Retinal pigment epithelial cell (primary cell): ENCODE measurements around the gene CLSTN3.
A peak's percentile ranks its signal among the peaks of the same experiment; 100 is the strongest.

Experiments
- DNase-seq: peaks from one replicate; pipeline ENCODE4 v3.0.0-alpha.2; 2010; ENCODE audit warnings: low read depth
- H3K4me3 ChIP-seq: 2 replicates; pipeline ENCODE4 v1.5.1; 2011; ENCODE audit warnings: mild to moderate bottlenecking, low read length, control low read depth, moderate library complexity
- TF ChIP-seq, protein P1 (sequence below): conservative IDR thresholded peaks from 2 replicates; pipeline ENCODE4 v1.5.1; 2011; ENCODE audit warnings: low read depth, low read length, control low read depth, inconsistent platforms

CLSTN3 gene

DNA sequence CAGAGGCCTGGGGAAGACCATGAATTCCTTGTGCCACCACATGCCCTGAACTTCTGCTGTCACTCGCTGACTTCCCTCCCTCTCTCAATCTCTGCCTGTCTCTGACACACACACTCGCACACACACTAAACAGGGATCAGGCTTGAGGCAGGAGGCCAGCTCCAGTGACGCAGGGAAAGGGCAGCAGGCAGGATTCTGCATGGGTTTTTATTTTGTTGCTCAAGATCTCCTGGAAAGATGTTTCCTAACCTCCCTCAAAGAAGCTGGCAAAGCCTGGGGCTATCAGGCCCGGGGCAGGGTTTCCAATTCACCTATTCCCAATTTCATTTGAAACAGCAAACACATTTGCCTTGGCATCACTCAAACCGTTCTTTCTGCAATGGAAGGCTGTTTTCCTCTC lies 31.6 kb downstream of the CLSTN3 start:
- TF ChIP-seq, protein P1, sequence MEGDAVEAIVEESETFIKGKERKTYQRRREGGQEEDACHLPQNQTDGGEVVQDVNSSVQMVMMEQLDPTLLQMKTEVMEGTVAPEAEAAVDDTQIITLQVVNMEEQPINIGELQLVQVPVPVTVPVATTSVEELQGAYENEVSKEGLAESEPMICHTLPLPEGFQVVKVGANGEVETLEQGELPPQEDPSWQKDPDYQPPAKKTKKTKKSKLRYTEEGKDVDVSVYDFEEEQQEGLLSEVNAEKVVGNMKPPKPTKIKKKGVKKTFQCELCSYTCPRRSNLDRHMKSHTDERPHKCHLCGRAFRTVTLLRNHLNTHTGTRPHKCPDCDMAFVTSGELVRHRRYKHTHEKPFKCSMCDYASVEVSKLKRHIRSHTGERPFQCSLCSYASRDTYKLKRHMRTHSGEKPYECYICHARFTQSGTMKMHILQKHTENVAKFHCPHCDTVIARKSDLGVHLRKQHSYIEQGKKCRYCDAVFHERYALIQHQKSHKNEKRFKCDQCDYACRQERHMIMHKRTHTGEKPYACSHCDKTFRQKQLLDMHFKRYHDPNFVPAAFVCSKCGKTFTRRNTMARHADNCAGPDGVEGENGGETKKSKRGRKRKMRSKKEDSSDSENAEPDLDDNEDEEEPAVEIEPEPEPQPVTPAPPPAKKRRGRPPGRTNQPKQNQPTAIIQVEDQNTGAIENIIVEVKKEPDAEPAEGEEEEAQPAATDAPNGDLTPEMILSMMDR = no peak
- H3K4me3 ChIP-seq = no peak overlapping the region
- DNase-seq = no peak

DNA sequence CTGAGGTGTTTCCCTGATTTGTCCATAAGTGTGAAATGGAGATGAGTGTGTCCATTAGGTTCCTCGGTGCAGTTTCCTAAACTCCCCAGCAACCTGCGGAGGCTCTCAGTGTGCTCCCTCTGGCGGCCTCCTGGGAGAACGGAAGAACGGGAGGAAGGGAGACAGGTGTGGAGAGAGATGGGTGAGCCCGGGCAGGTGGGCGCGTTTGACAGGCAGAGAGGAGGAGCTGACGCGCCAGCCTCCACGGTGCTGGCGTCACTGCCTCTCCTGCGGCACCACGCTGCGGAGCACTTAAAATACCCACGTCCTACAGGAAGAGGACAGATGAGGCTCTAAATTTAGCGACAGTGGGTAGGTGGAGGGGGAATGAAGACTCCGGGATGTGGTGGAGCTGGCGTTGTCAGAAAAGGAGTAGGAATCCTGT lies 32.5 kb downstream of the CLSTN3 start:
- TF ChIP-seq, protein P1 = peak; percentile 73
- DNase-seq = no peak
- H3K4me3 ChIP-seq = no peak overlapping the region

DNA sequence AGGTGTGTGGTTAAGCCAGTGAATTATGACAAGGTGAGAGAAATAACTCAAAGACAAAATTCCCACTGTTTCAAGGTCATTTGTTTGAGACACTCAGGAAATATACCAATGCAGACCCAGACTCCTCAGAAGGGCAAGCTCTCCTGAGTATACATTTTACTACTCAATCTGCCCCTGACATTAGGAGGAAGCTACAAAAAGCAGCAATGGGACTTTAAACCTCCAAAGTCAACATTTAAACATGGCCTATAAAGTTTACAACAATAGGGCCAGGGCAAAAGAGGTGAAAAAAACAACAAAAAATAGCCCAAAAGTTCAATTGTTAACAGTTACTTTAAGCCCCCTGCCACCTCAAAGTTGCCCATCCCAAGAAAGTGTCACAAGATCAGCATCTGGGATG lies 39.8 kb downstream of the CLSTN3 start:
- H3K4me3 ChIP-seq = no peak overlapping the region
- DNase-seq = no peak
- TF ChIP-seq, protein P1 = no peak

DNA sequence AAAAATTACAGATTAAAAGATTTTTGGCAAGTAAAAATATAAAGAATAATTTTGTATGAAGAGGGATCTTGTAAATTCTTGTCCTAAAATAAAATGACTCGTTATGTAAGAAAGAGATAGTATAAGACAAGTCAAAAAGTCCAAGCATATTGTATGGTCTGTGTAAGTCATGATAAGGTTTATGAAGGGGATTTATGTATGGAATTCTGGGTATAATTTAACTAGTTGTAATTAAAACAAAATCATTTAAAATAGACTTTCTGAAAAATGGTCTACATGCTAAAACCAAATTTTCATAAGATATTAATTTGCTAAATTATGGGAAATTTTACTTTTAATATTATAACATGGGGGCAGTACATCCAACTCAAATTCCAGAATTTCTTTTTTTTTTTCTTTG lies 41.7 kb downstream of the CLSTN3 start:
- TF ChIP-seq, protein P1 = no peak
- H3K4me3 ChIP-seq = no peak overlapping the region
- no peak for DNase-seq

DNA sequence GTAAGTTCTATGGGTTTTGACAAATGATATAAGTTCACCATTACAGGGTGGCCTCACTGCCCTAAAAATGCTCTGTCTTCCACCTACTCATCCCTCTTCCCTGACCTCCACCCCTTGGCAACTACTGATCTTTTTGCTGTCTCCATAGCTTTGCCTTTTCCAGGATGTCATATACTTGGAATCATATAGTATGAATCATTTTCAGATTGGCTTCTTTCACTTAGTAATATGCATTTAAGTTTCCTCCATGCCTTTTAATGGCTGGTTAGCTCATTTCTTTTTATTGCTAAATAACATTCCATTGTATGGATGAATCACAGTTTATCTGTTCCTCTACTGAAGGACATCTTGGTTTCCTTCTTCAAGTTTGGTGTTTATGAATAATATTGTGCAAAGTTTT lies 45.3 kb downstream of the CLSTN3 start:
- TF ChIP-seq, protein P1 = no peak
- DNase-seq = no peak
- H3K4me3 ChIP-seq = no peak overlapping the region

DNA sequence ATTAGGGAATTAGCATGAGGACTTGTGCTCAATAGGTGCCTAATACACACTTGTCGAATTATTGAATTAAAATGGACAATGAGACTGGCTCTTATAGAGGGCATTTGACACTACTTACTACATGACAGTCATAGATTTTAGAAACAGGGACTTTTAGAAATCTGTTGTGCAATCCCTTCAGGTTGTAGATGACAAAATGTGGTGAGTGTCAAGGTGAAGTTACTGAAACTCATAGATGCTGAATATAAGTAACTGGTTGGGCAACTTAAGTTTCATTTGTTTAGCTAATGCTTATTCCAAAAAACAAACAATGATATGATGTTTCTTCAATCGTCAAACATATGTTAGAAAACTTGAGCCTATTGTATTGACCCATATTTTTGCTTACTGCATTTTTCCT lies 46.4 kb downstream of the CLSTN3 start:
- DNase-seq = no peak
- TF ChIP-seq, protein P1 = no peak

DNA sequence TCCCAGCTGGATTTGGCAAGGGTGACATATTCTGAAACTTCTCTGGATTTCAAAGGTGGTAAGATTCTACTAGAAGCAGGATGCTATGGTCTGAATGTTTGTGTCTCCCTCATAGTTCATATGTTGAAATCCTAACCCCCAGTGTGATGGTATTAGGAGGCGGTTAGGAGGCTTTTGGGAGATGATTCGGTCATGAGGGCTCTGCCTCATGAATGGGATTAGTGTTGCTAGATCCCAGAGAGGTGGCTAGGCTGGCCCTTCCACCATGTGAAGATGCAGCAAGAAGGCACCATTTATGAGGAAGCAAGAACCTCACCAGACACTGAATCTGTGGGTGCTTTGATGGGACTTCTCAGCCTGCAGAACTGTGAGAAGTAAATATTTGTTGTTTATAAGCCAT lies 48.3 kb downstream of the CLSTN3 start:
- no peak for DNase-seq
- no peak overlapping the region for H3K4me3 ChIP-seq
- TF ChIP-seq, protein P1 = no peak

More for the DNA sequence above, 46.4 kb downstream of the CLSTN3 start:
- H3K4me3 ChIP-seq = no peak overlapping the region
